Ishikawa (cell line): ENCODE measurements around the gene ZNF595.

Experiments
- CEBPB ChIP-seq: IDR thresholded peaks from 2 replicates; pipeline ENCODE4 v1.6.1; 2012
- EP300 ChIP-seq: IDR thresholded peaks from 2 replicates; pipeline ENCODE4 v1.6.1; 2012; ENCODE audit warnings: borderline replicate concordance
- FOXM1 ChIP-seq: IDR thresholded peaks from 2 replicates; pipeline ENCODE4 v1.6.1; 2012; ENCODE audit warnings: low read depth, borderline replicate concordance
- REST ChIP-seq: IDR thresholded peaks from 2 replicates; pipeline ENCODE4 v1.6.1; 2012; ENCODE audit warnings: low read depth, mild to moderate bottlenecking
- ZBTB7A ChIP-seq: IDR thresholded peaks from 2 replicates; pipeline ENCODE4 v1.6.1; 2012; ENCODE audit warnings: low read depth

- no peak for TF ChIP-seq REST
- TF ChIP-seq FOXM1 = no peak
- TF ChIP-seq CEBPB = no peak
- no peak for TF ChIP-seq EP300
- no peak for TF ChIP-seq ZBTB7A
Observed at GRCh38 chr4:120616-121015, 67.5 kb downstream of the ZNF595 start.
